Natural killer cell (primary cell): ENCODE measurements around the gene ADORA2A. TPM values are rescaled to one million over a fixed set of nuclear protein-coding genes. Genes with fewer than 3 reads are reported as not detected.

Experiments used
- ATAC-seq, 3 donors: fragments of 150-1000 bp in 2 of 3; fragments of 200-7000 bp in 1 of 3; cut with Tn5 transposase; 1 replicate in 1 of 3; 2 replicates in 2 of 3; pipeline ENCODE4 v1.10.0; 2021; ENCODE audit warnings: mild to moderate bottlenecking in 2 of 3, moderate library complexity in 2 of 3
- DNase-seq, 2 donors: peaks; one replicate each; pipeline versions ENCODE4 v3.0.0 to v3.0.0-alpha.2; 2013 to 2021; ENCODE audit warnings: mixed read lengths in 1 of 2
- H3K27ac ChIP-seq: one replicate; pipeline ENCODE4 v1.5.1; 2013; ENCODE audit warnings: mild to moderate bottlenecking, low read length
- H3K27me3 ChIP-seq: one replicate; pipeline ENCODE4 v1.6.1; 2013; ENCODE audit warnings: low read length; ENCODE audit not compliant: control insufficient read depth, insufficient read depth
- H3K36me3 ChIP-seq: one replicate; pipeline ENCODE4 v1.6.1; 2013; ENCODE audit warnings: low read length; ENCODE audit not compliant: control insufficient read depth, insufficient read depth
- H3K4me1 ChIP-seq: one replicate; pipeline ENCODE4 v1.6.1; 2013; ENCODE audit warnings: low read length; ENCODE audit not compliant: control insufficient read depth, insufficient read depth
- H3K4me3 ChIP-seq: one replicate; pipeline ENCODE4 v1.5.1; 2013; ENCODE audit warnings: low read length
- H3K9me3 ChIP-seq: one replicate; pipeline ENCODE4 v1.6.1; 2013; ENCODE audit warnings: low read length; ENCODE audit not compliant: control insufficient read depth, insufficient read depth
- H3K27ac Mint-ChIP-seq, 2 donors: one replicate each; pipeline ENCODE4 v1.8.0; 2022; ENCODE audit warnings: mild to moderate bottlenecking in 2 of 2, mixed read lengths in 2 of 2, moderate library complexity in 1 of 2
- H3K27me3 Mint-ChIP-seq, 2 donors: one replicate each; pipeline ENCODE4 v1.8.0; 2022; ENCODE audit warnings: low read depth in 2 of 2, mixed read lengths in 2 of 2
- H3K36me3 Mint-ChIP-seq: one replicate; pipeline ENCODE4 v1.8.0; 2022; ENCODE audit warnings: mixed read lengths
- H3K4me1 Mint-ChIP-seq, 2 donors: one replicate each; pipeline ENCODE4 v1.8.0; 2022; ENCODE audit warnings: mixed read lengths in 2 of 2
- H3K4me3 Mint-ChIP-seq: one replicate; pipeline ENCODE4 v1.8.0; 2022; ENCODE audit warnings: mild to moderate bottlenecking, moderate library complexity, mixed read lengths
- H3K9me3 Mint-ChIP-seq, 2 donors: one replicate each; pipeline ENCODE4 v1.8.0; 2022; ENCODE audit warnings: mixed read lengths in 2 of 2
- CTCF ChIP-seq: fragments of 200-600 bp; IDR thresholded peaks from one replicate; pipeline ENCODE4 v1.8.0; 2022; ENCODE audit warnings: antibody characterized with exemption
- WGBS: methylation state at CpG from one replicate; pipeline ENCODE4 v1.1.7; 2013; ENCODE audit warnings: missing lambda C conversion rate; ENCODE audit not compliant: insufficient coverage; 5-methylcytosine and 5-hydroxymethylcytosine counted together
- intact Hi-C: fragments of 100-400 bp; cut with micrococcal nuclease; formaldehyde crosslinking; loops from one replicate; pipeline ENCODE4 v1.14.2; 2022
- total RNA-seq, 4 donors: library from RNA; stranded (reverse); fragments of 120-200 nt in 1 of 4; gene quantifications; one replicate each; pipeline versions ENCODE4 v1.2.3 to v1.2.4, GENCODE V29; 2013 to 2022

ADORA2A gene
- total RNA-seq, 3 donors from 2014 or later (not counting 1 experiment from before 2014, with no cell fraction given) = 11.0 to 15.0 (median 11.7) TPM

GRCh38 chr22:24443668-24444067, 16.3 kb downstream of the ADORA2A start:
- no peaks in the 10 kb centered on the region for H3K4me1 Mint-ChIP-seq
- no peaks in the 10 kb centered on the region for H3K27me3 Mint-ChIP-seq
- ATAC-seq (no peak), DNase-seq (no peak)
- H3K36me3 ChIP-seq = peaks cover 13% of the 10 kb centered on the region
- H3K9me3 ChIP-seq = no peaks in the 10 kb centered on the region
- H3K36me3 Mint-ChIP-seq = no peaks in the 10 kb centered on the region
- H3K4me3 ChIP-seq = no peak overlapping the region
- no peak overlapping the region for H3K27ac Mint-ChIP-seq
- no peak for TF ChIP-seq CTCF
- peaks cover 9% of the 10 kb centered on the region for H3K4me1 ChIP-seq
- no peaks in the 10 kb centered on the region for H3K27me3 ChIP-seq
- no peaks in the 10 kb centered on the region for H3K9me3 Mint-ChIP-seq
- intact Hi-C loops = no loop called here
- no peak overlapping the region for H3K27ac ChIP-seq
- no peak overlapping the region for H3K4me3 Mint-ChIP-seq

GRCh38 chr22:24444251-24444650, 16.9 kb downstream of the ADORA2A start:
- DNase-seq (no peak), ATAC-seq (no peak)
- Mint-ChIP-seq H3K27ac (no peak overlapping the region), H3K27me3 (no peaks in the 10 kb centered on the region), H3K9me3 (no peaks in the 10 kb centered on the region), H3K4me3 (no peak overlapping the region), H3K4me1 (no peaks in the 10 kb centered on the region), H3K36me3 (no peaks in the 10 kb centered on the region)
- H3K27ac ChIP-seq = no peak overlapping the region
- H3K27me3 ChIP-seq = no peaks in the 10 kb centered on the region
- peaks cover 7% of the 10 kb centered on the region for H3K4me1 ChIP-seq
- 93% methylated on average over 3 of the region's 3 CpGs for WGBS
- H3K36me3 ChIP-seq = peaks cover 13% of the 10 kb centered on the region
- intact Hi-C loops = no loop called here
- TF ChIP-seq CTCF = no peak
- no peak overlapping the region for H3K4me3 ChIP-seq
- no peaks in the 10 kb centered on the region for H3K9me3 ChIP-seq

GRCh38 chr22:24444729-24445466, 17.5 kb downstream of the ADORA2A start:
- H3K36me3 Mint-ChIP-seq = no peaks in the 10 kb centered on the region
- no peaks in the 10 kb centered on the region for H3K9me3 ChIP-seq
- TF ChIP-seq CTCF = no peak
- 96% methylated on average over 12 of the region's 12 CpGs for WGBS
- intact Hi-C loops = no loop called here
- no peak overlapping the region for H3K27ac Mint-ChIP-seq
- DNase-seq (no peak), ATAC-seq (no peak)
- no peaks in the 10 kb centered on the region for H3K9me3 Mint-ChIP-seq
- H3K4me3 Mint-ChIP-seq = no peak overlapping the region
- H3K27me3 Mint-ChIP-seq = no peaks in the 10 kb centered on the region
- H3K27me3 ChIP-seq = no peaks in the 10 kb centered on the region
- H3K4me1 ChIP-seq = peaks cover 7% of the 10 kb centered on the region
- no peaks in the 10 kb centered on the region for H3K4me1 Mint-ChIP-seq
- no peak overlapping the region for H3K27ac ChIP-seq
- no peak overlapping the region for H3K4me3 ChIP-seq
- H3K36me3 ChIP-seq = peaks cover 13% of the 10 kb centered on the region
